Fibroblast of skin of back (primary cell): ENCODE data around the gene RNASE7.

Source experiments
- DNase-seq: peaks from one replicate; pipeline ENCODE4 v3.0.0-alpha.2; 2013

The RNASE7 gene

DNA sequence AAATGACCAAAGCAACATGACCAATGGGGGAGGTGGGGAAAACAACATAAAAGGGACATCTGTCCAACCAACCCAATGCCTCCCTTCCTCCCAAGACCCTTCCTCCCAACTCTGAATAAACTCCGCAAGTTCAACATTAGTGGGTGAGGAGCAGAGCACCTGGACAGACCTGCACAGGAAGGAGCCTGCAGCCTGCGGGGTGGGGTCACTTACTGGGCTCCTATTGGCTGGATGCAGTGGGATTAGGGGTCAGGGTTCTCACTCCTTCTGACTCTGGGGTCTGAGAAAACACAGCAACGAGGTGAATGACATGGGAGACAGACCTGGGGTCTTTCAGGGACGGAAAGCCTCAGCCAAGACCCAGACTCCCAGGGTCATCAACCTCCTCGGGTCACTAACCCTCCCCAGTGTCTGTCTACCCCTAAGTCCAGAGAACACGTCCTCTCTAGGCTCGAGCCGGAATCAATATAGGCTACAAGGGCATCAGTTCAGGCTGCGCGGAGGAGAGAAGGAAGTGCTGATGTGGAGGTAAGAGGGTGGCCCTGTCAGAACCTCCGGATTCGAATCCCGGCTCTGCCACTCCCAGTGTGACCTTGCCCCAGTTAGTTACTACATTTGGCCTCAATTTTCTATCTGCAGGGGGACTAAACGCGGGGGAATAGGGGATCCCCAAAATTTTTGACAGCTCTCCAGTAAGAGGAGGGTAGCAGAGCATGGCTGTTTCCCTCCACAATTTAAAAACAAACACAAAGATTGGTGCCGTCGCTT is 18.2 kb upstream of the RNASE7 start:
- DNase-seq: no peak

DNA sequence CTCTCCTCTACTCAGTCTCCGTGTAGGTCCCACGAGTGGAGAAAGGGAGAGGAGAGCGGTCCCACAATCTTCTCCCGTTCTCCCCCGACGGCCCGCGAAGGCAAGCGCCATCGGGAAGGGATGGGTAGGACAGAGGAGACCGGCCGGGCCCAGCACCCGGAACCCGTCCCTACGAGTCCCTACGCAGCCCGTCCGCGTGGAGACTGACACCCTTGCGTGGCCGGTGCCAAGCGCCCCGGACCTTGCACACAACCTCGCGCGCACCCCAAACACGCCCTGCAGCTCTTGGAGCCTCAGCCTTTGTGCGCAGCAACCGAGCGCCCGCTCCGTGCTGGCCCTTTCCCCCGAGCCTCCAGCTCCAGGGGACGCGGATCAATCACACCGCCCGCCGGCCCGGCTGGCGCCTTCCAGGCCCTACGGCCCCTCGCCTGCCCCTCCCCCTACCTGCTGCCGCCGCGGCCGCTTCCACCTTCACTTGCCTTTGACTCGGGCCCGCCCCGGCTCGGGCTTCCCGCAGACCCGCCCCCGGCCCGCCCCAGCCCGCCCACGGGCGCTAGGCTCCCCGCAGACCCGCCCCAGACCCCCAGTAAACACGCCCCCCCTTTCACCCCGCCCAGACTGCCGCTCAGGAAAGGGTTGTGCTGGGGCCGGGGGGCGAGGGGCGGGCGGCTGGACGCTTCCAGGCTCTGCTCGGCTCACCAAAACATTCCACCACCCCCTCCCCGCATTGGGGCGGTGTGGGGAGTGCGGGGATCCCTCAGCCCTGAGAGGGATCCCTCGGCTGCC is 17.4 kb upstream of the RNASE7 start, which contains the start of gene NDRG2:
TSS of gene NDRG2 (minus strand) at position 477 of the 786 bp plus-strand sequence. CDS start 1,746 bp downstream, outside the sequence.
- no peak for DNase-seq

DNA sequence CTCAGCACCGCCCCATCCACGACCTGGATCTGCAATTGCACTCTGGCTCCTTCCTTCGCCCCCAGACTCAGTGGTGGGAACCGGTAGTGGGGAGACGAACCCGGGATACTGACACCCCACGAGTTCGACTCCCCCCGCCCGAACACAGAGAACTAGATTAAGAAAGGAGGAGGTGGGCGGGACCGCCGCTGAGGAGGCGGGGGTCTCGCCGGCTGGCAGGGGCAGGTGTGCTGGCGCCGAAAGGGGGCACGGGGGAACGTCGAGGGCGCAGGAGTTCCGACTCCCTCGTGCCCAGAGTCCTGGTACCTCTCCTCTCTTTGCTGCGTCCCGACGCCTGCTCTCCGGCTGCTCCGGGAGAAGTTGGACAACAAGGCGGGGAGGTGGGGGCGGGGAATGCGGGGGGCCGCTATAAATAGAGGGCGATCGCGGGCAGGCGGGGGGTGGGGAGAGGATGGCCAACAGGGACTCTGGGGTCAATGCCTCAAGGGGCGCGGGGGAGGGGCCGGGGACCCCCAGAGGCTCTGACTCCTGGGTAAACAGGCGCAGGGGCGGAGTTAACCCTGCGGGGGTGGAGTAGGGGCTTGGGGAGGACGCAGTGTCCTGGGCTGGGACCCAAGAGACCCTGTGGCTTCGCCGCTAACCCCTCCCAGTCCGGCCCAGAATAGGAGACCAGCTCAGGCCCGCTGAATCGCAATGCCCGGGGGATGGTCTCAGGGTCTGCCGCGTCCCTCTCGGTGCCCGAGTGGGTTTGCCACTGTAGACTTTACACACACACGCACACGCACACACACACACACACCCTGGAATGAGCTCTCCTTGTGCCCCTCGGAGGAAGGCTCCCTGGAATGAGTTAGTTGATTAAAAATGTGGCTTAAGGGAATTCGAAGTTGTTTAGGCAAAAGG is 16.5 kb upstream of the RNASE7 start:
- no peak for DNase-seq

DNA sequence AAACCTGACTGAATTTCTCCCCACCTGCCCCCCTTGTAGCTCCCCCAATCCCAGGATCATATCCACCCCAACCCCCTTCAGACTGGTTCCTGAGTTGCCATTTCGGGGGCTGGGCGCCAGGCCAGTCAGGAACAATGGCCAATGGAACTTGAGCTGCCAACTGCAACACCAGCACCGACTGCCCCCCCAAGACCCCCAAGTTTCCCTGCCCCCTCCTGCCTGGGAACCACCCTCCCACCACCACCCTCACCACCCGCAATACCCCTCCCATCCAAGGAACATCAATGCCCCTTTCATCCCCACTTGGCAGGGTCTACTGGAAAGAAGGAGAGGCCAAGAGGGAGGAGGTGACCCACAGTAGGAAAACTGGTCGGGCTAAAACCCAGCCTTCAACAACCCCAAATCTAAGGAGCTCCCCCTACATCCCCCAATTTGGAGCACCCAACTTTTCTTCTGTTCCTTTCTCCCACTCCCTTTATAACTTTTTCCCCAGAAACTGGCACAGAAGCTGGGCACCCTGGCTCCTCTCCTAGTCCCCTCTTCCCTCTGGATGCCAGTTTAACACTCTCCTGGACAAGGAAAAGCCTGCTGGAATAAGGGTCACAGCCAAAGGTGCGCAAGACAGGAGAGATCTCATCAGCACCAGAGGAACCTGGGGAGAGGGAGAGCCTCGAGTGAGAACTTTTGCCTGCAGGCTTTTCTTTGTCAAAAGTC is 15.7 kb upstream of the RNASE7 start:
- no peak for DNase-seq

DNA sequence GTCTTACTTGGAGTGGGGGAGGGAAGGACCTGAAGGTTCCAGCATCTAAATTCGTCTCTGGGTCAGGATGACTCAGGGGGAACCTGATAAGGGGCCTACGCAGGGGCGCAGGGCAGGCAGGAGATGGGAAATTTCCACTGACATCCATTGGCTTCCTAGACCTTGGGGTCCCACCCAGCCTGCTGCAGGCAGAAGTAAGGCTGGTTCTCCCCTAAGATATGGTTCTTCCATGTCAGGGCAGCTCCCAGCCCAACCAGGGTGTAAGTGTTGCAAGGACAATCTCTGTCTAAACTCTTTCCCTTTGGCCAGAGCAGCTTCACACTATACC is 15.2 kb upstream of the RNASE7 start:
- DNase-seq: no peak

DNA sequence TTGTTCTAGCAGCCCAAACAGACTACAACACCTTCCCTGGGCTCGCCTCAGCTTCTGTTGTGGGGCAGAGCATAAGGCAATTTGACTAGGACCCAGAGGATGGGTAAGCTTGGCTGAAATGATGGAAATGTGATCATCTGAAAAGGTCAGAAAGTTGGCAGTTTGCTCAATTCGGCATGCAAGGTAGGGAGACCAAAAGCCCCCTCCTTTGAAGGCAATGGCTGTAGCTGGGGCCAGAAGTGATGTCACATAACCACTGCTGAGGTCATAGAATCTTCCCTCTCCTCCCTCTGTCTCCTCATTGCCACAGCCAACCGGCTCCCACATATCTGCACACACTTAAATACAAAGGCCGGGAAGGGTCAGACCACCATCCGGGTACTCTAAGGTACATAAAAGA is 12.2 kb upstream of the RNASE7 start, which contains the start of gene TPPP2:
TSS of gene TPPP2 (plus strand) at position 301 of the 400 bp plus-strand sequence. CDS start 365 bp downstream, outside the sequence.
- no peak for DNase-seq

DNA sequence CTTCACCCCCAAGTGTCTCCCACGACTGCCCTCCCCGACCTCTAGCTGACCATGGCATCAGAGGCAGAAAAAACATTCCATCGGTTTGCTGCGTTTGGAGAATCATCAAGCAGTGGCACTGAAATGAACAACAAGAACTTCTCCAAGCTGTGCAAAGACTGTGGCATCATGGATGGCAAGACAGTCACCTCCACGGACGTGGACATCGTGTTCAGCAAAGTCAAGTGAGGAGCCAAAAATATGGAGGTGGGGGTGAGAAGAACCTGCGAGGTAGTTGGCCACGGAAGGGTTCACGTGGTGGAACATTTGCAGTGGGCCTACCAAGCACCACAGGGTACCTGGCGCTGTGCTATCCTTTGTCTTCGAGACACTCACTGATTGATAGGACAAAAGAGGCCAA is 11.6 kb upstream of the RNASE7 start:
- no peak for DNase-seq

DNA sequence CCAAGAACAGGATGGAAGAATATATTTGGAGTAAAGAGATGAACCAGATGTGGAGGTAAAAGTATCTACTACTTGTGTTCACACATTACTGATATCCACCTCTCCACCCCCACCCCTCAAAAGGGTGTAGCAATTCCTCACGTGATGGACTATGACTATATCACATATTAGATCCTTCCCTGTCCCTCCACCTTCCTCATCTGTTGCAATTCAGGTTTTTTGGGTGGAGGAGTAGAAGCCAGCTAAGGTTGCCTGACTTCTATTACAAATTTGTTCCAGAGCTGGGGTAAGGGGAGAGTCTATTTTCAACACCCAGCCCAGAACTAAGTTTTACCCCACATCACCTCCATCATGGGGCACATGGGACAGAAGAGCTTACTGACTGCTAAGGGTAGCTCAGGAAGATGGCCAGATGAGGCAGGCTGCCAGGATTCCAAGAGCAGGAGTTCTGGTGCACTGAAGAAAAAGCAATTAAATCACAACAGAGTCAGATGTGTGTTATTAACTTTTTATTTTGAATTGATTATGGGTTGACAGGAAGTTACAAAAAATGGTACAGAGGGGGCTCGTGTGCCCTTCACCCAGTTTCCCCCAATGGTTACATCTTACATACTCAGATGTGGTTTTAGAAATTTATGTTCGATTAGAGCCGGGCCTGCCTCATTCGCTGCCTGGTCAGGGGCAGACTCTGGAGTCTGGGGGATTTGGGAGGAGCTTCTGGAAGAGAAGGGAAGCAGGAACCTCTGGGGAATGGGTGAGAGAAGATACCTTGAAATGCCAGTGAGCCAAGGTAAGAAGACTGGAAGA is 9.6 kb upstream of the RNASE7 start:
- no peak for DNase-seq

DNA sequence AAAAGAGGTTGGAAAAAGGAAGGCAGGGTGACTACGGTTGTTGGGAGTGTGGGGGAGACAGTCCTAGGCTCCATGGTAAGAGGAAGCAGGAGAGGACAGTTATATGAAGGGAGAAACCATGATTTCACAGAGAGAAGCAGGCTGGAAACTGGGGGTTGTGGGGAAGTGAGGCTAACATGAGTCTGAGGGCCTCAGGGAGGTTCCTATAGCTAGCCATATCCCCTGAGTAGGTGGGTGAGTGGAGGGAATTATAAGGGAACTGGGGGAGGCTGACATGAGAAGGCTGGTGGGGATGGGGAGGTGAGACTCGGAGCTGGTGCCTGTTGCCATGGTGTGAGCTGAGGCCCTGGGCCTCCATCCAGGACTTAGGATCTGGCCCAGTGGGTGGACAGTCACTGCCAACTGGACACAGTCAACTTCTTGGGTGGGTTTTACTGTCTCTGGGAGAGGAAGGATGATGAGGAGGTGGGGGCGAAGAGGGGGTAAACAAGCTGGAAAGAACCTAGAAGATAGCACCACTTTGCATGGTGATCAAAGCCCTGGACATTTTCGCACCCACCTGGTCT is 8.9 kb upstream of the RNASE7 start:
- DNase-seq: no peak

DNA sequence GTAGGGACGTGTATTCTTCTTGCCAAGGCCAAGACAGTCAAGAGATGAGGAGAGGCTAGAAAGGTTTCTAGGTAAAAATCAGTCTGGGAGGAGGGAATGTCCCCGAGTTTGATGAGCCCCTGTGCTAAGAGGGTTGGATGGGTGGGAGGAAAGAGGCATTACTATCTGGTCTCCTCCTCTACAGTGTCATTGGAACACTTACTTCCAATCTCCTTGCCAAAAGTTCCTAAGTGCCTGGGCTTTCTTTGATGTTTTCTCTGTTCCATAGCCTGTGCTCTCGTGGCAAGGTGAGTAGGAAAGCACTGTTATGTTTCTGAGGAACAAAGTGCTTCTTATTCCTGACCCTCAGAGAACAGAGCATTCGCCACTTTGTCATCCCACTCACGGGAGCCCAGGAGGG is 7.5 kb upstream of the RNASE7 start, which contains the start of gene RNASE13:
TSS of gene RNASE13 (minus strand) at position 101 of the 400 bp plus-strand sequence. CDS start 519 bp downstream, outside the sequence.
- DNase-seq: no peak

DNA sequence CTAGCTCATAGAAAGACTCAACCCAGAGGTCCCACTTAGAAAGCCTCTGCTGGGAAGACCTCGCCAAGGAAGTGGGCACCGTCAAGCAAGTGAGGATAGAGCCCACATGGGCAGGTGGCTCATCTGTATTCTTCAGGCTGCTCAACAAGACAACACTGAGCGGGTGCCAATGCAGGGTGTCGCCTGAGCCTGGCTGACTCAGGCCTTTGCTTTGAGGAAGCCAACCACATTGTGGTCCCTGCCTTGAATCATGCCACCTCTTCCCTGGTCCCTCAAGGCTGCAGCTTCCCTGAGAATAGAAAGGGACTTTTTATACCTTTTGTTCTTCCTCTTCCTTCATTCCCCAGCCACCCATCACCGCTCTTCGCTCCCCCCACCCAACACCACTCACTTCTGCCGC is 5.4 kb upstream of the RNASE7 start:
- no peak for DNase-seq

DNA sequence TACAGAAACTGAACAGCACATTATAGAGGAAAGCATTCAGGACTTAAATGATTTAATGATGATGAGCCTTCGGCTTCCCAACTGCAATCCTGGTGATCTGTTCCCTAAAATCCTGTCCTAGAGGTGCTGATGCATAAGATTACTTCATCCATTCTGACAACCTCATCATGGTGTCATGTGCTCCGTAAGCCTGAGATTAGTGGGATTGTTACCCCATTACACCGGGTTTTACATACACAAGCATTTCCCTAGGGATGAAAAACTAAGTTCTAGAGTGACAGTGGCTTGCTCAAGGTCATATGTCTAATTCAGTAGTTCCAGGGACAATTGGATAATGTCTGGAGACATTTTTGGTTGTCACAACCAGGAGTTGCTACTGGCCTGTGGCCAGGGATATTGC is 5.0 kb upstream of the RNASE7 start:
- DNase-seq: no peak

DNA sequence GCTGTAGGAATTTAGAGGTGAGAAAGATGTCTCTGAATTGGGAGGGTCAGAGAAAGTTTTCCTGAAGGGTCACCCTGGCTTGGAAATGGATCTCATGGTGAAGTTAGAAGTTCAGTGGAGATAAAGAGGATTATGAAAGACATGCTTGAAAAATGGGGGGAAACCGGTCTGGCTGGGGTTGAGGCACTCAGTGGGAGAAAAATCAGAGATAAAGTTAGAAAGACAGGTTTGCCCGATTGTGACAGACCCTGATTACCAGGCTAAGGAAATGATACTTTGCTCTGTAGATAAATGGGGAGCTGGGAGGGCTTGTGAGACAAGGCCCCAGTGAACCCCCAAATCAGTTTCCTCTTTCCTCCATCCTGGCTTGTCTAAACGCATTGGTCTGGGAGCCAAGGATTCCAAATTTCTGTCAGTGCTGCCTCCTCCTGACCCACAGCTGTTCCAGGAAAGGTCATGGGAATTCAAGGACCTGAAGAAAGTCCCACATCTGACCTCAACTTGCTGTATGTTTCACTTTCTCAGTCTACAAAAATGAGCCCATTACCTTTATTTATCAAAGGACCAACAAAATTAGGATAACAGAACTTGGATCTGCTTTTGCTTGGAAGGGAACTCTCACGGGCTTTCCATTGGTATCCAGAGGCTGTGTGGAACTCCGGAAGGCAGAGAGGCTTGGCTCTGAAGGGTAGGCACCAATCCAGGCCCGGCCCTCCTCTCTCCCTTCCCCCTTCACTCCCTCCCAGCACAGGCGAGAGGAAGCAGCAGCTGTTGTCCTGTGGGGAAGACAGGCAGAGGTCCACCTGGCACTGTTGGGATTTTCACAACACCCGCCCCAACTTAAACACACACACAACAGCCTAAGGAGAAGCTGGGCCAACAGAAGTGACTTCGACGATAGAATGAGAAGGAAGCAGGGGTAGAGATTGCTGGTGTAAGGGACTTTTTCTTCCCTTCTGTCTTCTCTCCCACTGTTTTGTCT is 3.4 kb upstream of the RNASE7 start:
- peak; percentile 25 for DNase-seq

DNA sequence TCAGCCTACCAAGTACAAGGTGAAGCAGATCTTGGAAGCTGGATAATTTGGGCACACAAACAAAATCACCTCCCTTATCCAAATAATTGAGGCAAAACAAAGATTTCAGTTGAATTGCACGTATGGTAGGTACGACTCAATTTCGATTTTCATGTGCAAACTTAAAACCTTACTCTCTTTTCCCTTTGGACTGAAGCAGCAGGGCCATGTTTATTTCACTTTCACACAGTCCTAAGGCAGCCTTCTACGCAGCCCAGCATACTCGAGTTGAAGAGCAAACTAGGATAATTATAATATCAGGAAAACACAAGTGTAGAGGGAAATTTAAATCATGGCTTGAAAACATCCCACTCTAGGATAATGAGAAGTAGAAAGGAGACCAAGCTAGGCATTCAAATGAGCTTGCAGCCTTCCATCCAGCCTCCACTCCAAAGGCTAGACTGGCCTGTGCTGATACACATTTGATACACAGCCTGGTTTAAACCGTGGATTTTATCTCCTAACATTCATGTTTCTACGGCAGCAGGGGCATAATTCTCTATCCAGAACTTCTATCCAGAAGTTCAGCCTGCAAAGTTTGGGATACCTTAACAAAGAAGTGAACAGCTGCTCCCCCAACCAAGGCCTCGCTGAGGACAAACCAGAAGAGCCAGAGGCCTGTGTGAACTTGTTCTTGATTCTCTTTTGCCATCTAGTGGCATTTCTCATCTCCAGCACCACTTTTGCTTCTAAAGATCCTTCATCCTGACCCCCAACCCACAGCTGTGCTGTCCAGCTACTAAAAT is 2.4 kb upstream of the RNASE7 start:
- DNase-seq: peak; percentile 61

DNA sequence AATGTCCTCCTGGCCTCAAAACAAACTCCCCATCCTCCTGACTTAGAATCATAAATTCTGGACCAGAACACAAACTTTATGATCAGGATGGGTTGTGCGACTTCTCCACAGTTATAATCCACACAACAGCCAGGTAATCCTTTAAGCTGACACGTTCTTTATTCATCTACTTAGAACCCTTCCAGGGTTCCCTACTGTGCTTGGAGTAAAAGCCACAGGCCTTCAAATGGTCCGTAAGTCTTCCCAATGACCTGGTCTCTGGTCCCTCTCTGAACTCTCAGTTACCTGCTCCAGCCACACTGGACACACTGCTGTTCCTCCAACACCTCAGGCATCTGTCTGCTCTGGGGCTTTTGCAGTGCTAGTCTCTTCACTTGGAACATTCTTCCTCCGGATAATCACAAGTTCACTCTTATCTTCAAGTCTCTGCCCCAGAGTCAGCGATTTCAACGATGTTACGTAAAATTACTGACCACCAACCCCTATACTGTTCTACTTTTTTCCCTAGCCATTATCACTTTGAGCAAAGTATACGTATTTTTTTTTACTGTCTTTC is 1.7 kb upstream of the RNASE7 start:
- no peak for DNase-seq

DNA sequence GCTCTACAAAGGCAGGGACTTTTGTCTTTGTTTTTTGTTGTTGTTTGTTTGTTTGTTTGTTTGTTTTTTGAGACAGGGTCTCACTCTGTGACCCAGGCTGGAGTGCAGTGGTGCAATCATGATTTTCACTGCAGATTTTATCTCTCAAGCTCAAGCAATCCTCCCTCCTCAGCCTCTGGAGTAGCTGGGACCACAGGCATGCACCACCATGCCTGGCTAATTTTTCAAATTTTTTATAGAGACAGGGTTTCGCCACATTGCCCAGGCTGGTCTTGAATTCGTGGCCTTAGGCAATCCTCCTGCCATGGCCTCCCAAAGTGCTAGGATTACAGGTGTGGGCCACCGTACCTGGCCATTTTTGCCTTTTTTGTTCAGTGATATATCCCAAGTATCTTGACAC is 1.2 kb upstream of the RNASE7 start:
- DNase-seq: peak; percentile 12

DNA sequence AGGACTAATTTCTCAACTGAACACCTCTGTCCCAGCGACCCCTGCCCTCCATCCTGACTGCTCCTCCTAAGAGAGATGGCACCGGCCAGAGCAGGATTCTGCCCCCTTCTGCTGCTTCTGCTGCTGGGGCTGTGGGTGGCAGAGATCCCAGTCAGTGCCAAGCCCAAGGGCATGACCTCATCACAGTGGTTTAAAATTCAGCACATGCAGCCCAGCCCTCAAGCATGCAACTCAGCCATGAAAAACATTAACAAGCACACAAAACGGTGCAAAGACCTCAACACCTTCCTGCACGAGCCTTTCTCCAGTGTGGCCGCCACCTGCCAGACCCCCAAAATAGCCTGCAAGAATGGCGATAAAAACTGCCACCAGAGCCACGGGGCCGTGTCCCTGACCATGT is 756 bp downstream of the RNASE7 start:
- no peak for DNase-seq

DNA sequence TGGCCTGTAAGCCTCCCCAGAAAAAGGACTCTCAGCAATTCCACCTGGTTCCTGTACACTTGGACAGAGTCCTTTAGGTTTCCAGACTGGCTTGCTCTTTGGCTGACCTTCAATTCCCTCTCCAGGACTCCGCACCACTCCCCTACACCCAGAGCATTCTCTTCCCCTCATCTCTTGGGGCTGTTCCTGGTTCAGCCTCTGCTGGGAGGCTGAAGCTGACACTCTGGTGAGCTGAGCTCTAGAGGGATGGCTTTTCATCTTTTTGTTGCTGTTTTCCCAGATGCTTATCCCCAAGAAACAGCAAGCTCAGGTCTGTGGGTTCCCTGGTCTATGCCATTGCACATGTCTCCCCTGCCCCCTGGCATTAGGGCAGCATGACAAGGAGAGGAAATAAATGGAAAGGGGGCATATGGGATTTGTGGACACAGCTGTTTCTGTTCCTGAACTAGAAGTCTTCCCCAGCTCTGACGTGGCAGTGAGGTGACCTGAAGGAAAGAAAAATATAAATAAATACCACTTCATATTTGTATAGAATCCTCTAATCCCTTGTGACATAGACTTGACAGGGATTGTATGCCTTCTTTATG is 1.3 kb downstream of the RNASE7 start:
- DNase-seq: no peak
